OCI-LY1 (cell line): ENCODE data around the gene FASN.
A peak's percentile ranks its signal among the peaks of the same experiment; 100 is the strongest.

Source experiments
- H2AFZ ChIP-seq: fragments of 200-600 bp; sonication (generic), shearing (Covaris generic); 2 replicates; pipeline ENCODE4 v1.6.0; 2014; ENCODE audit warnings: antibody characterized with exemption, mild to moderate bottlenecking, low read length
- H3F3A ChIP-seq: fragments of 200-600 bp; sonication (generic), shearing (Covaris generic); 2 replicates; pipeline ENCODE4 v1.6.0; 2014; ENCODE audit warnings: mild to moderate bottlenecking, antibody characterized with exemption, low read length, moderate library complexity; ENCODE audit not compliant: insufficient read depth
- H3K27ac ChIP-seq: fragments of 200-600 bp; sonication (generic); 2 replicates; pipeline ENCODE4 v1.5.1; 2014; ENCODE audit warnings: low read length, mixed run types, mild to moderate bottlenecking, low read depth; ENCODE audit not compliant: poor library complexity, severe bottlenecking
- H3K27me3 ChIP-seq: fragments of 200-600 bp; sonication (generic); 2 replicates; pipeline ENCODE4 v1.6.0; 2014; ENCODE audit warnings: antibody characterized with exemption, mild to moderate bottlenecking, low read length, moderate library complexity; ENCODE audit not compliant: insufficient read depth
- H3K36me3 ChIP-seq: fragments of 200-600 bp; sonication (generic); 2 replicates; pipeline ENCODE4 v1.6.1; 2014; ENCODE audit warnings: mild to moderate bottlenecking, antibody characterized with exemption, low read length, moderate library complexity, mixed read lengths; ENCODE audit not compliant: insufficient read depth
- H3K4me1 ChIP-seq: fragments of 200-600 bp; sonication (generic); 2 replicates; pipeline ENCODE4 v1.5.1; 2014; ENCODE audit warnings: mild to moderate bottlenecking, low read length, moderate library complexity; ENCODE audit not compliant: insufficient read depth, severe bottlenecking
- H3K4me2 ChIP-seq: fragments of 200-600 bp; sonication (generic), shearing (Covaris generic); 2 replicates; pipeline ENCODE4 v1.6.1; 2014; ENCODE audit warnings: low read length
- H3K4me3 ChIP-seq: fragments of 200-600 bp; sonication (generic); 2 replicates; pipeline ENCODE4 v1.5.1; 2014; ENCODE audit warnings: low read length, low read depth, mild to moderate bottlenecking, mixed read lengths; ENCODE audit not compliant: poor library complexity, severe bottlenecking
- H3K79me2 ChIP-seq: fragments of 200-600 bp; shearing (Covaris generic); 2 replicates; pipeline ENCODE4 v1.6.1; 2016; ENCODE audit warnings: mixed run types, low read length, mixed read lengths; ENCODE audit not compliant: insufficient read depth
- H3K9ac ChIP-seq: fragments of 200-600 bp; sonication (generic), shearing (Covaris generic); 2 replicates; pipeline ENCODE4 v1.6.1; 2014; ENCODE audit warnings: mild to moderate bottlenecking, low read length, mixed read lengths
- H3K9me2 ChIP-seq: fragments of 200-600 bp; sonication (generic), shearing (Covaris generic); 2 replicates; pipeline ENCODE4 v1.6.1; 2014; ENCODE audit warnings: low read depth, mild to moderate bottlenecking, low read length, mixed read lengths
- H3K9me3 ChIP-seq: fragments of 200-600 bp; shearing (Covaris generic); 2 replicates; pipeline ENCODE4 v1.6.1; 2014; ENCODE audit warnings: low read length, mixed read lengths
- H4K20me1 ChIP-seq: fragments of 200-600 bp; sonication (generic), shearing (Covaris generic); 2 replicates; pipeline ENCODE4 v1.6.0; 2016; ENCODE audit warnings: mild to moderate bottlenecking, low read length; ENCODE audit not compliant: insufficient read depth
- CTCF ChIP-seq: fragments of 200-600 bp; sonication (generic), shearing (Covaris generic); IDR thresholded peaks from 2 replicates; pipeline ENCODE4 v1.5.1; 2017; ENCODE audit warnings: mild to moderate bottlenecking, antibody characterized with exemption, low read length, moderate library complexity, mixed read lengths
- EZH2 ChIP-seq: fragments of 200-600 bp; sonication (generic), shearing (Covaris generic); IDR thresholded peaks from 2 replicates; pipeline ENCODE4 v1.8.0; 2017; ENCODE audit warnings: borderline replicate concordance, mixed run types, mild to moderate bottlenecking, antibody characterized with exemption, low read length, moderate library complexity, mixed read lengths

The FASN gene

GRCh38 chr17:82097919-82098168 lies 192 bp downstream of the FASN start:
- Histone ChIP-seq H3K4me3 (peak overlapping the region; percentile 97), H3K4me1 (peaks cover 49% of the 10 kb centered on the region), H3F3A (no peaks in the 10 kb centered on the region), H3K9me2 (no peaks in the 10 kb centered on the region), H4K20me1 (no peaks in the 10 kb centered on the region), H2AFZ (no peak overlapping the region), H3K27me3 (no peaks in the 10 kb centered on the region), H3K9me3 (no peaks in the 10 kb centered on the region), H3K27ac (peak overlapping the region; percentile 53), H3K9ac (peak overlapping the region; percentile 100), H3K79me2 (peaks cover 19% of the 10 kb centered on the region), H3K4me2 (peak overlapping the region; percentile 73), H3K36me3 (peaks cover 34% of the 10 kb centered on the region)
- TF ChIP-seq EZH2 (no peak), CTCF (no peak)

GRCh38 chr17:82097184-82097918 lies 685 bp downstream of the FASN start:
- Histone ChIP-seq H2AFZ (no peak overlapping the region), H3K27me3 (no peaks in the 10 kb centered on the region), H3K27ac (peak overlapping the region; percentile 53), H3K9ac (peak overlapping the region; percentile 100), H3K4me2 (peak overlapping the region; percentile 73), H3F3A (no peaks in the 10 kb centered on the region), H3K79me2 (peaks cover 19% of the 10 kb centered on the region), H3K9me3 (no peaks in the 10 kb centered on the region), H3K4me3 (peak overlapping the region; percentile 97), H3K36me3 (peaks cover 39% of the 10 kb centered on the region), H3K9me2 (no peaks in the 10 kb centered on the region), H4K20me1 (no peaks in the 10 kb centered on the region), H3K4me1 (peaks cover 49% of the 10 kb centered on the region)
- no peak for TF ChIP-seq EZH2
- no peak for TF ChIP-seq CTCF

DNA sequence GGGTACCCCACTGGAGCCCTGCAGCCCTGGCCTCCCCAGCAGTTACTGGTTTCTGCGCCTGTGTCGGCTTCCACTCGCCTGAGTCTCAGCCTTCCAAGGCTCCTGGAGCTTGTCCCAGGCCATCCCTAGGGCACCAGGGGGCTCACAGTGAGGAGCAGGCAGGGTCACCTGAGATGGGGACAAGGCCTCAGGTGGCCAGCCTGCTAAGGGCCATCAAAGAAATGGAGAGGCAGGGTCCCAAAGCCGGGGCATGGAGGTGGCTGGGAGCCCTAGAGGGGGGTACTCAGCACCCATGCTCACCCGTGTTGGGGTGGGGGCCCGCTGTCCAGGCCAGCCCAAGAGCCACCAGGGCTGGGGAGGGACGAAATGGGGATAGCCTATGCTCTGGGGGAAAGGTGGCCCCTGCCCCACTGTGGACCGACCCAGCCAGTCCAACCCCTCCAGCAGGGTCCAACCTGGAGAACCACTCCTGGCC lies 1.3 kb downstream of the FASN start:
- Histone ChIP-seq H3K36me3 (peaks cover 45% of the 10 kb centered on the region), H3K27ac (peak overlapping the region; percentile 9), H3K9ac (peak overlapping the region; percentile 100), H3K9me3 (no peaks in the 10 kb centered on the region), H3K27me3 (no peaks in the 10 kb centered on the region), H3K4me1 (peaks cover 43% of the 10 kb centered on the region), H3F3A (no peaks in the 10 kb centered on the region), H4K20me1 (no peaks in the 10 kb centered on the region), H2AFZ (no peak overlapping the region), H3K9me2 (no peaks in the 10 kb centered on the region), H3K79me2 (peaks cover 19% of the 10 kb centered on the region), H3K4me2 (peak overlapping the region; percentile 73), H3K4me3 (peak overlapping the region; percentile 97)
- TF ChIP-seq EZH2 (no peak), CTCF (no peak)
